H9 (cell line): ENCODE data around the gene ZNF480. TPM values are rescaled to one million over a fixed set of nuclear protein-coding genes. Genes with fewer than 3 reads are reported as not detected.

Source experiments
- DNase-seq: peaks from one replicate; pipeline ENCODE4 v3.0.0-alpha.2; 2017
- H2AFZ ChIP-seq: one replicate; pipeline ENCODE4 v1.6.1; 2013; ENCODE audit warnings: mild to moderate bottlenecking, low read length, control low read depth, moderate library complexity
- H2AK5ac ChIP-seq: 2 replicates; pipeline ENCODE4 v1.6.1; 2013; ENCODE audit warnings: low read length, control low read depth, mixed read lengths; ENCODE audit not compliant: insufficient read length
- H2BK120ac ChIP-seq: one replicate; pipeline ENCODE4 v1.6.1; 2013; ENCODE audit warnings: low read depth, mild to moderate bottlenecking, low read length, control low read depth, inconsistent platforms; ENCODE audit not compliant: poor library complexity, severe bottlenecking
- H2BK12ac ChIP-seq: 2 replicates; pipeline ENCODE4 v1.6.1; 2013; ENCODE audit warnings: low read length, control low read depth, mixed read lengths, low read depth; ENCODE audit not compliant: insufficient read length
- H2BK15ac ChIP-seq: 2 replicates; pipeline ENCODE4 v1.6.1; 2013; ENCODE audit warnings: low read depth, low read length, control low read depth
- H2BK20ac ChIP-seq: one replicate; pipeline ENCODE4 v1.6.1; 2013; ENCODE audit warnings: low read depth, mild to moderate bottlenecking, low read length, control low read depth, inconsistent platforms; ENCODE audit not compliant: poor library complexity, severe bottlenecking
- H2BK5ac ChIP-seq: 2 replicates; pipeline ENCODE4 v1.6.1; 2013; ENCODE audit warnings: low read length, control low read depth, mixed read lengths; ENCODE audit not compliant: insufficient read length
- H3K14ac ChIP-seq: 2 replicates; pipeline ENCODE4 v1.6.1; 2013; ENCODE audit warnings: low read length, control low read depth; ENCODE audit not compliant: insufficient read depth
- H3K18ac ChIP-seq: 2 replicates; pipeline ENCODE4 v1.6.1; 2013; ENCODE audit warnings: low read depth, mild to moderate bottlenecking, mixed read lengths, low read length, control low read depth; ENCODE audit not compliant: insufficient read length
- H3K23ac ChIP-seq: 2 replicates; pipeline ENCODE4 v1.6.1; 2013; ENCODE audit warnings: low read length, control low read depth, mixed read lengths, low read depth; ENCODE audit not compliant: insufficient read length
- H3K23me2 ChIP-seq: 2 replicates; pipeline ENCODE4 v1.6.1; 2013; ENCODE audit warnings: low read depth, mild to moderate bottlenecking, mixed read lengths, low read length, control low read depth; ENCODE audit not compliant: insufficient read length, poor library complexity, severe bottlenecking
- H3K27ac ChIP-seq: 2 replicates; pipeline ENCODE4 v1.5.1; 2013; ENCODE audit warnings: low read length, control low read depth, mixed read lengths, low read depth; ENCODE audit not compliant: insufficient read length
- H3K27me3 ChIP-seq: 2 replicates; pipeline ENCODE4 v1.6.1; 2013; ENCODE audit warnings: low read length, control low read depth, inconsistent platforms; ENCODE audit not compliant: insufficient read depth
- H3K4ac ChIP-seq: 2 replicates; pipeline ENCODE4 v1.6.1; 2013; ENCODE audit warnings: low read depth, mild to moderate bottlenecking, control low read depth, inconsistent platforms, low read length, moderate library complexity
- H3K4me1 ChIP-seq: 2 replicates; pipeline ENCODE4 v1.6.1; 2013; ENCODE audit warnings: low read length, control low read depth, inconsistent platforms; ENCODE audit not compliant: insufficient read depth
- H3K4me2 ChIP-seq: 2 replicates; pipeline ENCODE4 v1.6.1; 2013; ENCODE audit warnings: low read length, control low read depth, mixed read lengths; ENCODE audit not compliant: insufficient read length, insufficient read depth
- H3K56ac ChIP-seq: 2 replicates; pipeline ENCODE4 v1.6.1; 2013; ENCODE audit warnings: low read depth, mild to moderate bottlenecking, mixed read lengths, low read length, control low read depth; ENCODE audit not compliant: insufficient read length
- H3K79me1 ChIP-seq: 2 replicates; pipeline ENCODE4 v1.6.1; 2013; ENCODE audit warnings: low read depth, mild to moderate bottlenecking, moderate library complexity, low read length, control low read depth, inconsistent platforms; ENCODE audit not compliant: insufficient read depth, poor library complexity, severe bottlenecking
- H3K79me2 ChIP-seq: 2 replicates; pipeline ENCODE4 v1.6.1; 2013; ENCODE audit warnings: low read length, control low read depth, inconsistent platforms; ENCODE audit not compliant: insufficient read depth
- H3K9ac ChIP-seq: 2 replicates; pipeline ENCODE4 v1.6.1; 2013; ENCODE audit warnings: low read length, control low read depth, mixed read lengths; ENCODE audit not compliant: insufficient read length; ENCODE audit errors: extremely low read depth
- H3K9me3 ChIP-seq: one replicate; pipeline ENCODE4 v1.6.1; 2013; ENCODE audit warnings: low read depth, low read length, inconsistent platforms; ENCODE audit not compliant: control insufficient read depth
- H3T11ph ChIP-seq: one replicate; pipeline ENCODE4 v1.6.1; 2013; ENCODE audit warnings: mild to moderate bottlenecking, low read length, control low read depth, inconsistent platforms
- H4K20me1 ChIP-seq: one replicate; pipeline ENCODE4 v1.6.1; 2013; ENCODE audit not compliant: control insufficient read depth, insufficient read length, insufficient read depth
- H4K5ac ChIP-seq: 2 replicates; pipeline ENCODE4 v1.6.1; 2013; ENCODE audit warnings: low read depth, mild to moderate bottlenecking, mixed read lengths, low read length, control low read depth; ENCODE audit not compliant: insufficient read length
- H4K8ac ChIP-seq: replicated peaks from 2 replicates; pipeline ENCODE4 v1.6.1; 2013; ENCODE audit warnings: low read length, control low read depth, mixed read lengths, low read depth; ENCODE audit not compliant: insufficient read length
- H4K91ac ChIP-seq: 2 replicates; pipeline ENCODE4 v1.6.1; 2013; ENCODE audit warnings: low read depth, mild to moderate bottlenecking, moderate library complexity, mixed read lengths, low read length, control low read depth; ENCODE audit not compliant: insufficient read length
- H3K27ac Mint-ChIP-seq, 3 experiments: 2 replicates in 2 of 3; 3 replicates in 1 of 3; pipeline ENCODE4 v1.8.0; 2020 to 2021; ENCODE audit warnings: mixed read lengths in 3 of 3, mild to moderate bottlenecking in 1 of 3, moderate library complexity in 1 of 3
- H3K27me3 Mint-ChIP-seq: 2 replicates; pipeline ENCODE4 v1.8.0; 2021; ENCODE audit warnings: low read depth, mild to moderate bottlenecking, moderate library complexity, mixed read lengths
- H3K36me3 Mint-ChIP-seq, 3 experiments: 2 replicates in 2 of 3; 3 replicates in 1 of 3; pipeline ENCODE4 v1.8.0; 2020 to 2021; ENCODE audit warnings: low read depth in 3 of 3, mixed read lengths in 3 of 3; ENCODE audit not compliant: insufficient read depth in 1 of 3
- H3K4me1 Mint-ChIP-seq, 2 experiments: 2 replicates each; pipeline ENCODE4 v1.8.0; 2020; ENCODE audit warnings: mixed read lengths in 2 of 2
- H3K4me3 Mint-ChIP-seq, 2 experiments: 2 replicates in 1 of 2; 3 replicates in 1 of 2; pipeline ENCODE4 v1.8.0; 2020 to 2021; ENCODE audit warnings: mild to moderate bottlenecking in 2 of 2, mixed read lengths in 2 of 2, moderate library complexity in 1 of 2
- H3K9me3 Mint-ChIP-seq, 2 experiments: 2 replicates in 1 of 2; 3 replicates in 1 of 2; pipeline ENCODE4 v1.8.0; 2020; ENCODE audit warnings: mild to moderate bottlenecking in 2 of 2, mixed read lengths in 2 of 2, moderate library complexity in 1 of 2
- CTCF ChIP-seq: fragments of 200-600 bp; sonication (generic); conservative IDR thresholded peaks from 3 replicates; pipeline ENCODE4 v1.8.0; 2021; ENCODE audit warnings: antibody characterized with exemption, mild to moderate bottlenecking
- WGBS: extraction: QIAGEN DNeasy Blood & Tissue Kit; methylation state at CpG from one replicate; pipeline ENCODE4 v1.1.7; 2013; ENCODE audit warnings: missing lambda C conversion rate, low lambda C conversion rate, mixed read lengths; ENCODE audit not compliant: insufficient read length; ENCODE audit errors: extremely low coverage; 5-methylcytosine and 5-hydroxymethylcytosine counted together
- total RNA-seq: library from RNA; stranded (reverse); gene quantifications from 2 replicates; pipeline ENCODE4 v1.2.1, GENCODE V29; 2021

ZNF480 gene
- total RNA-seq, 1 experiment from 2014 or later = 42.5 TPM

GRCh38 chr19:52273301-52273700 is 23.7 kb upstream of the ZNF480 start:
- Histone ChIP-seq H4K91ac (no peak overlapping the region), H2BK120ac (no peak overlapping the region), H3K23ac (no peak overlapping the region), H2AFZ (no peak overlapping the region), H3K23me2 (peaks cover 6% of the 10 kb centered on the region), H3K9me3 (no peaks in the 10 kb centered on the region), H2BK12ac (no peak overlapping the region), H4K8ac (no peak overlapping the region), H3K4ac (no peak overlapping the region), H3K14ac (no peak overlapping the region), H3K27me3 (no peaks in the 10 kb centered on the region), H3K4me2 (no peak overlapping the region), H3K18ac (no peak overlapping the region), H4K20me1 (no peaks in the 10 kb centered on the region), H2BK20ac (no peak overlapping the region), H3K27ac (no peak overlapping the region), H3K56ac (no peak overlapping the region), H3K79me1 (peaks cover 23% of the 10 kb centered on the region), H3K9ac (no peak overlapping the region), H2AK5ac (no peak overlapping the region), H2BK5ac (no peak overlapping the region), H4K5ac (no peak overlapping the region), H3K4me1 (no peaks in the 10 kb centered on the region), H3K79me2 (peaks cover 56% of the 10 kb centered on the region), H2BK15ac (no peak overlapping the region), H3T11ph (no peak overlapping the region)
- no peak for TF ChIP-seq CTCF
- Mint-ChIP-seq H3K4me3 (no peak overlapping the region), H3K9me3 (peaks cover 6 to 15% of the 10 kb centered on the region in 2 experiments), H3K27me3 (no peaks in the 10 kb centered on the region), H3K27ac (no peak overlapping the region; a peak in 1 of 7 replicates), H3K4me1 (peaks cover 36 to 46% of the 10 kb centered on the region in 2 experiments), H3K36me3 (peaks cover 49 to 61% (median 53%) of the 10 kb centered on the region in 3 experiments)
- no peak for DNase-seq
- no CpG with 5 or more reads among the region's 2 CpGs for WGBS
